HK-2 (cell line): ENCODE results near the gene NOS1.

Experiments
- DNase-seq: peaks from one replicate; pipeline ENCODE4 v3.0.0-alpha.2; 2018; ENCODE audit not compliant: unreplicated experiment

NOS1 gene

DNA sequence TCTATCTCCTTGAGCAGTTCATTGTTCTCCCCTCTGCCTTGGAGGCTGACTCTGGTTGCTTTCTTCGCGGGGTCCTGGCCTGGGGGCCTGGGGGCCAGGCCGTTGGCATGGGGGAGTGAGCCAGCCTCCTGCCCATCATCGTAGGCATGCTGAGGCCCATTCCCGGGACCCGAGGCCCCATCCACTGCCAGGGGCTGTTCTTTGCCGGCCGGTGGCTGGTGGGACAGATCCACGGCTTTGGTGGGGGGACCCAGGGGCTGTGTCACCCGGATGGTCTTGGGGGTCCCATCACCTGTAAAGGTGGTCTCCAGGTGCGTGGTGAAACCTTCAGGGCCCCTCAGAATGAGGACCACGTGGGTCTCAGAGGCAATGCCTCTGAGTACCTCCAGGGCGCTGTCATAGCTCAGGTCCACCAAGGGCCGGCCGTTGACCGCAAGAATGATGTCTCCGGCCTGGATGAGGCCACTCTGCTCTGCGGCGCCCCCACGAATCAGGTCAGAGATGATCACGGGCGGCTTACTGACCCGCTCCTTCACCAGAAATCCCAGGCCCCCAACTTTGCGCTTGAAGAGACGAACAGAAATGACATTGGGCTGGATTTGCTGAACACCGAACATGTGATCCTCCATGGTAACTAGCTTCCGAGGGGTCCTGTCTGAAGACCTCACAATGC is 30.8 kb downstream of the NOS1 start:
- no peak for DNase-seq

DNA sequence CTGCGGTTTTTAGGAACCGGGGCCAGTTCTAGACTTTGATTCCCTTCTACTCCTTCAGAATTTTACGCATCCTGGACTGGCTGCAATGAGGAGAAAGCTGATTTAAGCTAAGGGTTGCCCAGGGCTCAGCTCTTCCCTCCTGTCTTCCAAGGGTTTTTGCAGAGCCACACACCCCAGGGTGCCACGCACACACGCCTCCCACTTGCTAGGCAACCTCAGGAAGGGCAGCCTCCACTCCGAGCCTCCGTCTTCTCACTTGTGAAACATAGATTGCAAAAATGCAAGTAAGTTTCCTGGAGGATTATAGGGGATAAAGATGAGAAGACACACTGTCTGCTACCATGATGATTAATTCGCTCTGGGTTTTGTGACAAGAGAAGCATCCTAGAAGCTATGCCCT is 31.7 kb downstream of the NOS1 start:
- DNase-seq = no peak

DNA sequence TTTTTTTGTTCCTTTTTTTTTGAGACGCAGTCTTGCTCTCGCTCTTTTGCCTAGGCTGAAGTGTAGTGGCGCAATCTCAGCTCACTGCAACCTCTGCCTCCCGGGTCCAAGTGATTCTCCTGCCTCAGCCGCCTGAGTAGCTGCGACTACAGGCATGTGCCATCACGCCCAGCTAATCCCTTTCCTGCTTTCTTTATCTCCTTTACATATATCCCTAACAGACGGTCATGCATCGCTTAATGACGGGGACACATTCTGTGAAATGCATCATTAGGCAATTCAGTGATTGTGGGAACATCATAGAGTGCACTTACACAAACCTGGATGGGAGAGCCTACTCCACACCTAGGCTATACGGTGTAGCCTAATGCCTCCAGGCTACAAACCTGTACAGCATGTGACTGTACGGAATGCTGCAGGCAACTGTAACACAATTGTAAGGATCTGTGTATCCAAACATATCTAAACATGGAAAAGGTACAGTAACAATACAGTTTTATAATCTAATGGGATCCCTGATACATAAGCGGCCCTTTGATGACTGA is 32.8 kb downstream of the NOS1 start:
- no peak for DNase-seq

DNA sequence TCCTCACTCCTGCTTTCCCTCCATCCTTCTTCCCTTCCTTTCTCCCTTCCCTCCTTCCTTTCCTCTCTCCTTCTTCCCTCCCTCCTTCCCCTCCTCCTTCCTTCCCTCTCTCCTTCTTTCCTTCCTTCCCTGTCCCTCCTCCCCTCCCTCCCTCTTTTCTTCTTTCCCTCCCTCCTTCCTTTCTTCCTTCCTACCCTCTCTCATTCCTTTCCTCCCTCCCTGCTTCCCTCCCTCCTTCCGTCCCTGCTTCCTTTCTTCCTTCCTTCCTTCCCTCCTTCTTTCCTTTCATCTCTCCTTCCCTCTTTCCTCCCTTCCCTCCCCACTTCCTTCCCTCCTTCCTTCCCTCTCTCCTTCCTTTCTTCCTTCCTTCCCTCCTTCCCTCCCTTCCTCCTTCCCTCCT is 39.0 kb downstream of the NOS1 start:
- no peak for DNase-seq

DNA sequence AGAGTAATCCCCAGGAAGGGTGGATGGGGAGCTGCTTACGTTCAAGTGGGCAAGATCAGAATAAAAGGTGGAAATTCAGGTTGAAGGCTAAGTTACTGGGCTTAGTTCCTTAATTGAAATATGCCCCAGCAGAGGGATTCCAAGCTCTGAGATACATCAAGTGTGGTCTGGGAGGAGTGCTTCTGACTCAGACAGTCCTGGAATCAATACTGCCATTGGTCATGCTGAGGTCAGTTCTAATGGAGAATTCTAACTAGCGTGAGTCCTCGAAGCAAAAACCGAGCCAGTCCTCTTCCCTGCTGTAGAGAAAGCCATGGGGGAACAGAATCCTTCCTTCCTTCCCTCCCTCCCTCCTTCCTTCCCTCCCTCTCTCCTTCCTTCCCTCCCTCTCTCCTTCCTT is 39.9 kb downstream of the NOS1 start:
- no peak for DNase-seq

DNA sequence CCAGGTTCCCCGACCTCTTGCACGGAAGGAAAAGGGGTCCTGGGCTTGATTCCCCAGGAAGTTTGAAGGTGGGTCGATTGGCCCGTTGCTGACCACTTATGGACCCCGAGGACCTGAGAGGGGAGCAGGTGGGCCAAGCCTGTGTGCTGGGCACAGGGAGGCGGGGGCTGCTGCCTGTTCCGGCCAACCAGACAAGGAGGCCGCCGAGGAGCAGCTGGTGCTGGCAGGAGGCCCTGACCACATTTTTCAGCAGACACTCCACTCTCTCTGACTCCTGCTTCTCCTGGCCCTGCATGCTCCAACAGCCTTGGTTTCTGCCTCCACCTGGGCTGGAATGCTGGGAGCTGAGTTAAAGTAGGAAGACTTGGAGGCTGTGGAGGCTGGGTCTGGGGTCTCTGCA is 42.8 kb downstream of the NOS1 start:
- no peak for DNase-seq

DNA sequence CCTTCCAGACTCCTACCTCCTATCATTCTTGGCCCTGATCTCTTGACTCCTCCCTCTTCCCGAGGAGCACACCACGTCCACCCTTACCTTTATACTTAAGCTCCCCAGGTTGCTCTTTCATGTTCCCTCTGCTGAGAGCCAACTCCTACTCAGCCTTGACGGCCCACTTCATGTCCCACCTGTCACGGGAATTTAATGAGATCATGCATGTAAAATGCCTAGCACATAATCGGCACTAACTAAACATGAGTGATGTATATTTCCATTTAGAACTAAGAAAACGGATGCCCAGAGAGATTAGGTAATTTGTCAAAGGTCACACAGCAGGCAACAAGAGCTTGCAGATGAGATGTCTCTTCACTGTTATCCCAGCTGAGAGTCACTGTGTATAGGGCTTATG is 45.1 kb downstream of the NOS1 start:
- DNase-seq = no peak

DNA sequence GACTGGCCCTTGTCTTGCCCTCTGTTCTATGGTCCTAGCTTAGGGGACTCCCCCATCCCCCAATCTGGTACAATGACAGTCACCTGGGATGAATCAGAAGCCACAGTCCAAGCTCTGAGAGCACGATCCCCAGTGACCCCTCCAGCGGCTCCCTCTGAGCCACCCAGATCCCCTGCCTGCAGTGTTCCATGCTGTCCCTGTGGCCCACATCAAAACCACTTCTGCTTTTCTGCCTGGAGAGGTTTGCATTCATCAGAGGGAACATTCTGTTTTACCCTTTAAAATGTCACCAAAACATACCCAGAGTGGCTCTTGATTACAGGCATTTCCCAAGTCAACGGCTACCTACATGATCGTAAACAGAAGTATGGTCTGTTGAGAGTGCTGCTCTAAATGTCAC is 47.5 kb downstream of the NOS1 start:
- DNase-seq = no peak

DNA sequence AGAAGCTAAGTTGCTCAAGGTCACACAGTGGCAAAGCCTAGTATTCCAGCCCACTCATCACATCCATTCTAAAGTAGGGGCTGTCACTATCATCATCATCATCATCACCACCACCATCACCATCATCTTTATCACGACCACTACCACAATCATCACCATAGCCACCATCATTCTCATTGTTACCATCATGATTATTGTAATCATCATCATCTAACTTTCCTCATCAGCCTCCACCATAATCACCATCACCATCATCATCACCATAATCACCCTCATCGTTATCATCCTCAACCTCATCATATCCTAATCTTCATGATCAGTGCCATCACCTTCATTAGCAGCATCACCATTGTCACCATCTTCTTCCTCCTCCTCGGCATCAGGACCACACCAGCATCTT is 48.7 kb downstream of the NOS1 start:
- no peak for DNase-seq

DNA sequence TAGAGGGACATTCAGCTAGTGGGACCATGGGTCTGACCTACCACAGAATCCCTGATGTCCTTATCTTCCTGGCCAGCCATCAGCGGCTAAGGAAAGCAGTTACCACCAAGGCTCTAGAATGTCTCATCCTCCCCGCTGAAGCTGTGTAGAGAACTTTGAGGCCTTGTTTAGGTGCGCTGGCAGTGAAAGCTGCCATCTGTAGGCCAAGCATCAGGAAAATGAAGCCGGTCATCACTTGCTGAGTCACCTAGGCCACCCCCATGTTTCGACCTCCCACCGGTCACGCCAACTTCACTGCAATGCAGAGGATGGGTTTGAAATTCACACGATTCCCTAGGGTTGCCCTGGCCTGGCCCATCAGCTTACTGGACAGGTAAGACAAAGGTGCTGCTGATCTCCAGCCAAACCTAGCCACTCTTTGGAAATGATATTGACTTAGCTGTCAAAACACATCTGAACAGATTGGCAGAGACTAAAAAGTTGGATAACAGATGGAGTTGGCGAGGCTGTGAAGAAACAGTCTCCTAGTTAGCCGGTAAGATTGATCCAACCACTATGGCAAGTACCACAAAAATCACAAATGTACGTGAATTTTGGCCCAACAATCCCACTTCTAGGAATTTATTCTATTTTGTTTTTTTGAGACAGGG is 52.0 kb downstream of the NOS1 start:
- DNase-seq = no peak

DNA sequence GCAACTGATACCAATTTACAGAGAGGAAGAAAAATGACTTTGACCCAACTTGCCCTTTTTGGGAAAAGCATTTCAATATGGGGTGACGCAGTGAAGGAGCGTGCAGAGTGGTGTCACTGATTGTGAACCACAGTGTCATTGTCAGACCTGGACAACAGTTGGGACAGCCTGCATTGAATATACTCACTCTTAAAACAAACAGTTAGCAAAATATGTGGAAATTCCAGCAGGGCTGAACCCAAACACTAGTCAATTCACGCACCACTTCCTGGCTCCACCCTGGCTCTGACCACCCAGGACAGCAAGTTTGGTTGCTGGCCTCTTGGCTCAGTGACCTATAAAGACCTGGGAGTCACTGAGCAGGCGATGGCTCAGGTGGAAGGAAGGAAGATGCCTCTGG is 61.3 kb downstream of the NOS1 start:
- DNase-seq = no peak

DNA sequence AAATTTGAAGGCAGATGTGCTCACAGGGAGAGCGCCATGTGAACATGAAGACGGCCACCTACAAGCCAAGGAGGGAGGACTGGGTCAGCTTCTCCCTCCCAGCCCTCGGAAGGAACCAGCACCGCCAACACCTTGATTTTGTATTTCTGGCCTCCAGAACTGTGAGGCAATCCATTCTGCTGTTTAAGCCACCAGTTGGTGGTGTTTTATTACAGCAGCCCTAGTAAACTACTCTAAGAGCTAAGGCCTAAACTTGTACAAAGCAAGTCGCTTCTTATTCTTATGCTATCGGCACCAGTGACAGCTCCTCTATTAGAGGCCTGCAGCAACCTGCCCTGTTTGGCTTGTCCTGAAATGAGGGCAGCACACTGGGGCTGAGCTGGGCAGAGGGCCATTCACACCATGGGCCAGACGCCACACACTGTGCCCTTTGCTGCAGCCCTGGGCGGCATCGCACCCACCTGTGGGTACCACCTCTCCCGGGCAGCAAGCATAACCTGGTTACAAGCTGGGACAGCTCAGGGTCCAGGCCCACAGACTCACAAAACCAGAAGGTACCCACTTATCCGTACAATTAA is 62.7 kb downstream of the NOS1 start:
- no peak for DNase-seq

DNA sequence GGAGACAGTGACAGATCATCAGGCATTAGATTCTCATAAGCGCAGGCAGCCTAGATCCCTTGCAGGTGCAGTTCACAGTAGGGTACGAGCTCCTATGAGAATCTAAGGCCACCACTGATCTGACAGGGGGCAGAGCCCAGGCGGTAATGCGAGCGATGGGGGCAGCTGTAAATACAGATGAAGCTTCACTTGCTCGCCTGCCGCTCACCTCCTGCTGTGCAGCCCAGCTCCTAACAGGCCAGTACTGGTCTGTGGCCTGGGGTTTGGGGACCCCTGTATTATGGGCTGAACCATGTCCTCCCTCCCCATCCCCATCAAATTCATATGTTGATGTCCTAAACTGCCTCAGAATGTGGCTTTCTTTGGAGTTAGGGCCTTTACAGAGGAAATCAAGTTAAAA is 63.2 kb downstream of the NOS1 start:
- no peak for DNase-seq

DNA sequence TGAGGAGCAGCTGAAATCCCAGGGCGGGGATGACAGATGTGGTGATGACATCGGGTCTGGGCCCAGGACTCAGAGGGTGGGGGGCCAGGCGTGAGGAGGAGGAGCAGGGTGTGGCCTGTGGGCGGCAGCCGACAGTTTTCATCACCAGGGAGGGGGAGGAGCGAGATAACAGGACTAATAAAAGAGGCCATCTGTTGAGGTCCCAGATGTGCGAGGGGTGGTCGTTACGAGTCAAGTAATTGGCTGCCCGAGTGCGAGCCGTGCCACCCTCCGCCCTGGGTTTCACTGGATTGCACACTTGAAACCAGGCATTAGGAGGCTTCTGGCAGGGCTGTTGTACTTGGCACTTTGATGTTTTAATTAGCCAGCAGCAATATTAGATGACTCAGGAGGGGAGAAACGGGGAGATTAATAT is 67.2 kb downstream of the NOS1 start:
- DNase-seq = no peak

DNA sequence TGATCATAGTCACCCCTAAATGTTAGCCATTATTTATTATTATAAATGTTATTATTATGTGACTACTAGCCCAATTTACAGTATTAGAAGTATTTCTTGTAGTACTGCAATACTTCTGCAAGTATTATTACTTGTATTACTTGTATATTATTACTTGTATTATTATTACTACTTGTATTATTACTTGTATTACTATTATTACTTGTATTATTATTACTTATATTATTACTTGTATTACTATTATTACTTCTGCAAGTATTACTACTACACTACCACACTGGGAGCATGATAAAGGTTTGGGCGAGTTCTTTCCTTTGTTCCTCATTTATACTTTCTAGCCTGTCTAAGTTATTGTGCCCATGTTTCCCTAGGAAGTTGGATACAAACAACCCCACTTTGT is 67.9 kb downstream of the NOS1 start:
- no peak for DNase-seq

DNA sequence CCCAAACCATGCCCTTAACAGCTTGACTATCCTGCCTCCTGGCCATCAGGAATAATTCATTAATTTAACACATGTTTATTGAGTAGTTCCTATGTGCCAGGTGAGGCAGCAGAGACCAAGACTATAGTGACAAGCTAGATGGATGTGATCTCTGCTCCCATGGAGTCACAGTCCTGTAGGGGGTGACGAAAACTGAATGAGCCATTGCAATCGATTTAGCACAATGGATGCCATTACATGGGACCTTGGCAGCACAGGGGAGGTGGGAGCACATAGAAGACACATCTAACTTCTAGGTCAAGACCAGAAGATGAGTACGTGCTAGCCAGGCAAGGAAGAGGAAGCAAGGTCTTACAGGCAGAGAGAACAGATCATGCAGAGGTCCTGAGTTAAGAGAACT is 68.7 kb downstream of the NOS1 start:
- no peak for DNase-seq

DNA sequence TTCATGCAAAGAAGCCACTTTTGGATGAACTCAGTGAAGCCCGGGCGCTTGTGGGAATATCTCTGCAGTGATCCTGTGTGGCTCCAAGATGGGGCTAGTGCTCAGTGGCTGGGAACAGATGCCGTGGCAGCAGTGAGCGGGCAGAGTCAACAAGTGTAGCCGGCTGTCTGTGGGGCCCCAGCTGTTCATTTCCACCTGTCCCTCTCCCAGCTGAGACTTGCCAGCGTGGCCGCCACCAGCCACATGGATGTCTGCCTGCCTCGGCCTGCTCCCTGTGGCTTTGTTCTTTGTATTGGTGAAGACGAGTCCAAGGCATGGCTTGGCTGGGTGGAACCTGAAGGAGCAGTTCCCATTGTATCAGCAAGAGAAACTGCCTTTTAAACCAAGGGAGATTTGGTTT is 77.3 kb downstream of the NOS1 start:
- DNase-seq = no peak

DNA sequence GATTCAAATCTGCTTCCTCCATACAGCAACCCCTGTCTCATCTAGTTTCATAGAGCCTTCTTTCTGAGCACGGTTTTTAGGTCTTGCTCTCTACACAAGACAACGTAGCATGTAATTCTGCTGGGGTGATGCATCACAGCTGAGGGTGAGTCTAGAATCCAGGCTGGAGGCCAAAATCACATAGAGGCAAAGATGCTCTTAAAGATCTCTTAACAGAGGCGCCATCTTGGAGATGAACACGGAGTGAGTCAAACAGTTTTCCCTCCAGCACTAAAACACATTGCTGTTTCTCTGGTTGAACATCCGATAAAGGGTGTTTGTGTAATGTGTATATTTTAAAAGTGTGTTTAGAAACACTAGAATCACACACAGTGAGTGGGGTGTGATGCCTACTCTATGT is 78.9 kb downstream of the NOS1 start:
- DNase-seq = no peak

DNA sequence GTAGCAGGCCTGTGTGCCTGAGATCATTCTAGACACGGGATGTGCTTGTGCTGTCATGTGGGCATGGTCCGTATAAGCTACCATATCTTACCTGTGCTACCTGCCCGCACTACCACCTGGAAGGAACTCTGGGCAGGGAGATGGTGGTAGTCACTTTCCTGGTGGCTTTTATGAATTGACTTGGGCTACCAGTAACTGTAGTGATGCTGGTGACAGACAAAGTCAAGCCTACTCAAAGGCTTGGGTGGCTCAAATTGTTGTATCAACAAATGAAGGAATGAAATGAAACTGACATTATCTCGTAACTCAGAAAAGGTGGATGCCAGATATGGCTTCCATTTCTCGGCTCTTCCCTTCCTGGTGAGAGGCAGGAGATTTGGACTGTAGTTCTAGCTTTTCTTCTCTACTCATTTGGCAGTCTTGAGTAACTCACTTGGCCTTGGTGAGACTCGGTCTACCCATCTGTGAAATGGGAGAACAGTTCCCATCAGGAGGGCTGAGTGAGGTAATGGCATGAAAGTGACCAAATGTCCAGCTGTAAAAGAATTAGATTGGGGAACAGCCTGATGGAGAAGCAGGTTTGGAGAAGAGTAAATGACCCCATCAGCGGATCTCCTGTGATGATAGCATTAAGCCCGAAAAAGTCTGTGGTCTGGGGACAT is 81.3 kb downstream of the NOS1 start:
- no peak for DNase-seq

DNA sequence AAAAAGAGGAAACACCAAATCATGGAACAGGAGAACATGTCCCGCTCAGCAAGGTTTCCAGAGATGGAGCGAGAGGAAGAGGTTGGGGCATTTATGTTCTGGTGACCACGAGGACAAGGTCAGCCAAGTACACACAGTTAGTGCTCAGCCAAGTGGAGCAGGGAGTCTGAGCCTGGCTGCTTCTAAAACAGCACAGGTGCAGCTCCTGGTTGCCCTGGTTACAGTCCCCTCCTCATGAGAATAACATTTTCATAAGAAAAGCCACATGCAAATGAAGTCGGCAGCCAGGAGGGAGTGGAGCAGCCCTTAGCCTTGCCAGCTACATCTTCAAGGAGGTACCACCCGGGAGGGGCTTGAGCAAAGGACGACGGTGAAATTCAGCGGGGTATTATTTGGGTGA is 81.8 kb downstream of the NOS1 start:
- no peak for DNase-seq

DNA sequence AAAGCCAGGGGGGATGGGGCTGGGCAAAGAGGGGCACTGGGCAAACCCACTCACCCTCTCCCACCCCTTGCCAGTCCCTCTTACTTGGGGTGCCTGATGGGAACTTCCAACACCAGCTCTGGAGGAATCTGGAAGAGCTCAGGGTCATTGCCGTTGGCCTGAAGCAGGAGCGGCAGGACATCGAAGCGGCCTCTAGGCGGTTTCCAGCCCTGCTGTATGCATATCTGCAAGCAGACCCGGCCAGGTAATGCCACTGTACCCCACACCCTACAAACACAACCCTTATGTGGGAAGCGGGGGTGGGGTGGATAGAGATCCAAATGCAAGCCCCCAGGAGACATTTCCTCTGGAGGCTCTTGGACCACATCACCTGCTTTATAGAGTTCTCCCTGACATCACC is 83.6 kb downstream of the NOS1 start:
- DNase-seq = no peak

DNA sequence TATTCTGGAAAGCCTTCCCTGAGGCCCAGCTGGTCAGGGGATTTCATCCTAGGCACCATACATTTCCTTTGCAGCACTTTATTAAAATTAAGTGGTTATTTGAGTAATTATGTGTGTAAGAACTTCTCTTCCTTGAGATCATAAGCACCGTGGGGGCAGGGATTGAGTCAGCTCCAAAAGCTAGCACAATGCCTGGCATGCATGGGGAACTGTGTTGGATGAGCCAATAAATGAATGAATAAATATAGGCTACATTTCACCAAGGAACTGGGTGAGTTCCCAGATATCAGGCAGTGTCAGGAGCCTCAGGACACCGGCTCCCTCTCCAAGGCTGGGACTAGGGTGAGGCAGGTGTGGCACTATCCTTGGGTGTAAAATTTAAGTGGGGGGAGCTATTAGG is 88.3 kb downstream of the NOS1 start:
- DNase-seq = no peak

DNA sequence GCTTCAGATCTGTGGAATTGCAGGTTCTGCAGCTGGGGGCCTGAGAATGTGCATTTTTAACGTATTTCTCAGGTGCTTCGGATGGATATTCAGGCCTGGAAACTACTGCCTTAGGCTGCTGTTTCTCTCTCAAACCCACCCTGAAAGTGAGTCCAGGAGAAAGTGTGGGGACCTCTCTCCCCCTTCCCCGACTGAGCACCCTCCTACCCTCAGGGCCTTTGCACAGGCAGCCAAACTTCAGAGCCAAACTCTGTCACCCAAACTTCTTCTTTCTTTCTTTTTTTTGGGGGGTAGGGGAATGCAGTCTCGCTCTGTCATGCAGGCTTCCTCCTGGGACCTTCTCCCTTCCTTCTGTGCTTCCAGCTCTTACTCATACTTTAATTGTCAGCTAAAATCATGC is 88.7 kb downstream of the NOS1 start:
- no peak for DNase-seq
